ENCODE data around the gene ZNF850. TPM values are rescaled to one million over a fixed set of nuclear protein-coding genes. Genes with fewer than 3 reads are reported as not detected.
"Not testable (repeated sequence)": the region's sequence is repeated elsewhere in the genome, so short reads cannot be mapped to it uniquely, and the experiment has no call there.

ZNF850 gene
- total and polyA plus RNA-seq, 2 experiments from 2014 or later, result 1.1 to 7.6 TPM

DNA sequence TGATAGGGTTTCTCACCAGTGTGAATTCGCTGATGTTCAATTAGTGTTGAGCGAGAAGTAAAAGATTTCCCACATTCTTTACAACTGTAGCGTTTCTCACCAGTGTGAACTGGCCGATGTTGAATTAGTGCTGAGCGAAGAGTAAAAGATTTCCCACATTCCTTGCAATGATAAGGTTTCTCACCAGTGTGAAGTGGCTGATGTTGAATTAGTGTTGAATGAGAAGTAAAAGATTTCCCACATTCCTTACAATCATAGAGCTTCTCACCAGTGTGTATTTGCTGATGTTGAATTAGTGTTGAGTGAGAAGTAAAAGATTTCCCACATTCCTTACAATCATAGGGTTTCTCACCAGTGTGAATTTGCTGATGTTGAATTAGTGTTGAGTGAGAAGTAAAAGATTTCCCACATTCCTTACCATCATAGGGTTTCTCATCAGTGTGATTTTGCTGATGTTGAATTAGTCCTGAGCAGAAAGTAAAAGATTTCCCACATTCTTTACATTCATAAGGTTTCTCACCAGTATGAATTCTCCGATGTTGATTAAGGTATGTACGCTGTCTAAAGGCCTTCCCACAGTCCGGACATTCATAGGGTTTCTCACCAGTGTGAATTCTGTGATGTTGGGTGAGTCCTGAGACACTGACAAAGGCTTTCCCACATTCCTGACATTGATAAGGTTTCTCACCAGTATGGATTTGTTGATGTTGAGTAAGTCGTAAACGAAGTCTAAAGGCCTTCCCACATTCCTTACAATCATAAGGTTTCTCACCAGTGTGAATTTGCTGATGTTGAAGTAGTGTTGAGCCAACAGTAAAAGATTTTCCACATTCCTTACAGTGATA, 24.0 kb downstream of the ZNF850 start:
- peaks cover 35% of the 10 kb centered on the region for H3K36me3 ChIP-seq (replicated peaks; ENCODE audit: insufficient read depth, low read depth)
- H3K4me2 ChIP-seq, result no peak overlapping the region
- H3K27ac ChIP-seq, result no peak overlapping the region
- H3K9me3 ChIP-seq (ENCODE audit: low read depth), result peaks cover 90% of the 10 kb centered on the region
- no peak overlapping the region for H3K4me3 ChIP-seq
- TF ChIP-seq EZH2 (IDR thresholded peaks at IDR 0.05; ENCODE audit: borderline replicate concordance) (no peak), EZH2phosphoT487 (IDR thresholded peaks at IDR 0.05; ENCODE audit: low read depth, severe bottlenecking, unreplicated experiment) (no peak)
- TF ChIP-seq, protein P1, sequence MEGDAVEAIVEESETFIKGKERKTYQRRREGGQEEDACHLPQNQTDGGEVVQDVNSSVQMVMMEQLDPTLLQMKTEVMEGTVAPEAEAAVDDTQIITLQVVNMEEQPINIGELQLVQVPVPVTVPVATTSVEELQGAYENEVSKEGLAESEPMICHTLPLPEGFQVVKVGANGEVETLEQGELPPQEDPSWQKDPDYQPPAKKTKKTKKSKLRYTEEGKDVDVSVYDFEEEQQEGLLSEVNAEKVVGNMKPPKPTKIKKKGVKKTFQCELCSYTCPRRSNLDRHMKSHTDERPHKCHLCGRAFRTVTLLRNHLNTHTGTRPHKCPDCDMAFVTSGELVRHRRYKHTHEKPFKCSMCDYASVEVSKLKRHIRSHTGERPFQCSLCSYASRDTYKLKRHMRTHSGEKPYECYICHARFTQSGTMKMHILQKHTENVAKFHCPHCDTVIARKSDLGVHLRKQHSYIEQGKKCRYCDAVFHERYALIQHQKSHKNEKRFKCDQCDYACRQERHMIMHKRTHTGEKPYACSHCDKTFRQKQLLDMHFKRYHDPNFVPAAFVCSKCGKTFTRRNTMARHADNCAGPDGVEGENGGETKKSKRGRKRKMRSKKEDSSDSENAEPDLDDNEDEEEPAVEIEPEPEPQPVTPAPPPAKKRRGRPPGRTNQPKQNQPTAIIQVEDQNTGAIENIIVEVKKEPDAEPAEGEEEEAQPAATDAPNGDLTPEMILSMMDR (IDR thresholded peaks at IDR 0.05; ENCODE audit: poor library complexity), result no peak
- no peaks in the 10 kb centered on the region for H3K27me3 ChIP-seq
- H4K20me1 ChIP-seq (ENCODE audit: insufficient read depth, poor library complexity, severe bottlenecking), result no peaks in the 10 kb centered on the region
- 98% methylated on average over 10 of the region's 10 CpGs for WGBS (ENCODE audit: low lambda C conversion rate, missing lambda C conversion rate)
- H2AFZ ChIP-seq, result no peak overlapping the region
- H3K4me1 ChIP-seq (ENCODE audit: insufficient read depth), result no peaks in the 10 kb centered on the region
- no peaks in the 10 kb centered on the region for H3K79me2 ChIP-seq
- no peaks in the 10 kb centered on the region for H3K9me2 ChIP-seq (replicated peaks; ENCODE audit: insufficient read depth)
- DNase-seq (ENCODE audit: low spot score), result no peak

DNA sequence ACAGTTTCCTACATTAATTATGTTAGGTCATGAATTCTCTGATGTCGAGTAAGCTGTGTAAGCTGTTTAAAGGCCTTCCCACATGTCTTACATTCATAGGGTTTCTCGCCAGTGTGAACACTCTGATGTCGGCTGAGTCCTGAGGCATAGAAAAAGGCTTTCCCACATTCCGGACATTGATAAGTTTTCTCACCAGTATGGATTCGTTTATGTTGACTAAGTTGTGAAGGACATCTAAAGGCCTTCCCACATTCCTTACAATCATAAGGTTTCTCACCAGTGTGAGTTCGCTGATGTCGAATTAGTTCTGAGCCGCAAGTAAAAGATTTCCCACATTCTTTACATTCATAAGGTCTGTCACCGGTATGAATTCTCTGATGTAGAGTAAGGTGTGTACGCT, 24.9 kb downstream of the ZNF850 start:
- H3K27me3 ChIP-seq, result no peaks in the 10 kb centered on the region
- no peak overlapping the region for H2AFZ ChIP-seq
- H4K20me1 ChIP-seq (ENCODE audit: insufficient read depth, poor library complexity, severe bottlenecking), result no peaks in the 10 kb centered on the region
- H3K9me3 ChIP-seq (ENCODE audit: low read depth), result peaks cover 90% of the 10 kb centered on the region
- no peaks in the 10 kb centered on the region for H3K9me2 ChIP-seq (replicated peaks; ENCODE audit: insufficient read depth)
- no peak overlapping the region for H3K27ac ChIP-seq
- H3K4me3 ChIP-seq, result no peak overlapping the region
- H3K79me2 ChIP-seq, result no peaks in the 10 kb centered on the region
- no peak for TF ChIP-seq EZH2 (IDR thresholded peaks at IDR 0.05; ENCODE audit: borderline replicate concordance)
- no peak for TF ChIP-seq EZH2phosphoT487 (IDR thresholded peaks at IDR 0.05; ENCODE audit: low read depth, severe bottlenecking, unreplicated experiment)
- TF ChIP-seq, protein P1 (IDR thresholded peaks at IDR 0.05; ENCODE audit: poor library complexity), result no peak
- DNase-seq (ENCODE audit: low spot score), result no peak
- no peaks in the 10 kb centered on the region for H3K4me1 ChIP-seq (ENCODE audit: insufficient read depth)
- no peak overlapping the region for H3K4me2 ChIP-seq
- peaks cover 35% of the 10 kb centered on the region for H3K36me3 ChIP-seq (replicated peaks; ENCODE audit: insufficient read depth, low read depth)
- WGBS (ENCODE audit: low lambda C conversion rate, missing lambda C conversion rate), result 96% methylated on average over 10 of the region's 10 CpGs

DNA sequence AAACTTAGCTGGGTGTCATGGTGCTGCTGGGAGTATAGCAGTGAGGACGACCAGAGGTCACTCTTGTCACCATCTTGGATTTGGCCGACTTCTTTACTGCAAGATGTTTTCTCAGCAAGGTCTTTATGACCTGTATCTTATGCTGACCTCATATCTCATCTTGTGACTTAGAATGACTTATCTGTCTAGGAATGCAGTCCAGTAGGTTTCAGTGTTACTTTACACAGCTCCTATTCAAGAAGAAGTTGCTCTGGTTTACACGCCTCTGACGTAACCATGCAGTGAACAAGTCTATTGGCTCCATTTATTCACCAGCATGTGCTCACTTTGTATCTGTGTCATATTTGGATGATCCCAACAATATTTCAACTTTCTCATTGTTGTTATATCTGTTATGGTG, 26.7 kb downstream of the ZNF850 start:
- H2AFZ ChIP-seq, result no peak overlapping the region
- WGBS (ENCODE audit: low lambda C conversion rate, missing lambda C conversion rate), result 99% methylated on average over 4 of the region's 4 CpGs
- no peaks in the 10 kb centered on the region for H4K20me1 ChIP-seq (ENCODE audit: insufficient read depth, poor library complexity, severe bottlenecking)
- H3K9me2 ChIP-seq (replicated peaks; ENCODE audit: insufficient read depth), result no peaks in the 10 kb centered on the region
- TF ChIP-seq EZH2 (IDR thresholded peaks at IDR 0.05; ENCODE audit: borderline replicate concordance), result no peak
- TF ChIP-seq, protein P1 (IDR thresholded peaks at IDR 0.05; ENCODE audit: poor library complexity), result no peak
- H3K79me2 ChIP-seq, result no peaks in the 10 kb centered on the region
- no peak overlapping the region for H3K4me3 ChIP-seq
- peaks cover 31% of the 10 kb centered on the region for H3K36me3 ChIP-seq (replicated peaks; ENCODE audit: insufficient read depth, low read depth)
- H3K9me3 ChIP-seq (ENCODE audit: low read depth), result peaks cover 82% of the 10 kb centered on the region
- no peak overlapping the region for H3K4me2 ChIP-seq
- no peak for DNase-seq (ENCODE audit: low spot score)
- H3K27me3 ChIP-seq, result no peaks in the 10 kb centered on the region
- H3K4me1 ChIP-seq (ENCODE audit: insufficient read depth), result no peaks in the 10 kb centered on the region
- H3K27ac ChIP-seq, result no peak overlapping the region

DNA sequence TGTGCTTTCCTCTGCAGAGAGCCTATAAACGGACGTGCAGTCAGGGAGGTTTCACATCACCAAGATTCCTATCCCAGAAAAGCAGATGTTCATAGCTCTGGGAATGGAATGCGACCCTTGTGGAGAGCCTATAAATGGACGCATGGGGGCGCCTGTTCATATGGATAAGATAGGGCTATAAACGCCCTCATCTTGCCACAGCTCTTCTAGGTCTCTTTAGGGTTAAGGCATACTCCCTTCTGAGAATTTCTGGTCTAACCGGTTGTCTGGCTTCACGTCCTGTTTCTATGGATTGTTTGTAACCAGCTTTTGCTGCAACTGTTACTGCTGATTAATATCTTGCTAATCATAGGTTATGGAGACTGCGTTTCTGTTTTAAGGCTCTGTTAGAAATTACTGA, 36.4 kb downstream of the ZNF850 start:
- peaks cover 53% of the 10 kb centered on the region for H3K9me3 ChIP-seq (ENCODE audit: low read depth)
- H3K79me2 ChIP-seq; H3K4me1 ChIP-seq (ENCODE audit: insufficient read depth); DNase-seq (ENCODE audit: low spot score); H4K20me1 ChIP-seq (ENCODE audit: insufficient read depth, poor library complexity, severe bottlenecking); H3K4me3 ChIP-seq; H2AFZ ChIP-seq; H3K4me2 ChIP-seq; H3K9me2 ChIP-seq (replicated peaks; ENCODE audit: insufficient read depth); H3K27me3 ChIP-seq; H3K27ac ChIP-seq: not testable (repeated sequence)
- 89% methylated on average over 9 of the region's 9 CpGs for WGBS (ENCODE audit: low lambda C conversion rate, missing lambda C conversion rate)
- peaks cover 11% of the 10 kb centered on the region for H3K36me3 ChIP-seq (replicated peaks; ENCODE audit: insufficient read depth, low read depth)

All from hepatocyte (in vitro differentiated cells).